ENCODE results near the gene LCE3E. TPM values are rescaled to one million over a fixed set of nuclear protein-coding genes. Genes with fewer than 3 reads are reported as not detected.
"Not testable (repeated sequence)": the region's sequence is repeated elsewhere in the genome, so short reads cannot be mapped to it uniquely, and the experiment has no call there.

LCE3E gene
- total RNA-seq, 1 donor from 2014 or later: not detected

DNA sequence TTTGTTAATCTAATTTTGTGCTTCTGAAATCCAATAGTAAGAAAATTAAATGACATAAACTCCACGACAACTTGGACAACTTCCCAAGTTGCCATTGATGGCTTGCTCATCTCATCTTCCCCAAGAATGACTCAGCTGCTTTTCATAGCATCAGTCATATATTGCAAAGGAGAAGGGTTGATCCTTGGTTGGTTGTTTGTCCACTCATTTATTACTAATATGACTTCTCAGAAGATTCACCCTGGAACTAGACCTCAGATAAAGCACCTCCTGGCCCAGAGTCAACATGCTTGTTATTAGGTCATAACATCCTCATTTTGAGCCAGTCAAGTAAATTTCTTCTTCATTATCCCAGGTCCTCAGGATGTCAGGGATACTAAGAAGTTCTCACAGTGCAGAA lies 16.1 kb upstream of the LCE3E start:
- H3K9me3 Mint-ChIP-seq (ENCODE audit: low read depth): peaks cover 22% of the 10 kb centered on the region
- no peak overlapping the region for H3K27ac Mint-ChIP-seq (ENCODE audit: unreplicated experiment)
- H3K4me1 Mint-ChIP-seq (ENCODE audit: low read depth): no peaks in the 10 kb centered on the region
- no peak for DNase-seq (ENCODE audit: low spot score)
- TF ChIP-seq, protein P1, sequence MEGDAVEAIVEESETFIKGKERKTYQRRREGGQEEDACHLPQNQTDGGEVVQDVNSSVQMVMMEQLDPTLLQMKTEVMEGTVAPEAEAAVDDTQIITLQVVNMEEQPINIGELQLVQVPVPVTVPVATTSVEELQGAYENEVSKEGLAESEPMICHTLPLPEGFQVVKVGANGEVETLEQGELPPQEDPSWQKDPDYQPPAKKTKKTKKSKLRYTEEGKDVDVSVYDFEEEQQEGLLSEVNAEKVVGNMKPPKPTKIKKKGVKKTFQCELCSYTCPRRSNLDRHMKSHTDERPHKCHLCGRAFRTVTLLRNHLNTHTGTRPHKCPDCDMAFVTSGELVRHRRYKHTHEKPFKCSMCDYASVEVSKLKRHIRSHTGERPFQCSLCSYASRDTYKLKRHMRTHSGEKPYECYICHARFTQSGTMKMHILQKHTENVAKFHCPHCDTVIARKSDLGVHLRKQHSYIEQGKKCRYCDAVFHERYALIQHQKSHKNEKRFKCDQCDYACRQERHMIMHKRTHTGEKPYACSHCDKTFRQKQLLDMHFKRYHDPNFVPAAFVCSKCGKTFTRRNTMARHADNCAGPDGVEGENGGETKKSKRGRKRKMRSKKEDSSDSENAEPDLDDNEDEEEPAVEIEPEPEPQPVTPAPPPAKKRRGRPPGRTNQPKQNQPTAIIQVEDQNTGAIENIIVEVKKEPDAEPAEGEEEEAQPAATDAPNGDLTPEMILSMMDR (IDR thresholded peaks at IDR 0.05): no peak
- no peaks in the 10 kb centered on the region for H3K36me3 Mint-ChIP-seq (ENCODE audit: low read depth)
- no peaks in the 10 kb centered on the region for H3K27me3 Mint-ChIP-seq (ENCODE audit: low read depth)
- H3K4me3 Mint-ChIP-seq (ENCODE audit: unreplicated experiment): no peak overlapping the region

DNA sequence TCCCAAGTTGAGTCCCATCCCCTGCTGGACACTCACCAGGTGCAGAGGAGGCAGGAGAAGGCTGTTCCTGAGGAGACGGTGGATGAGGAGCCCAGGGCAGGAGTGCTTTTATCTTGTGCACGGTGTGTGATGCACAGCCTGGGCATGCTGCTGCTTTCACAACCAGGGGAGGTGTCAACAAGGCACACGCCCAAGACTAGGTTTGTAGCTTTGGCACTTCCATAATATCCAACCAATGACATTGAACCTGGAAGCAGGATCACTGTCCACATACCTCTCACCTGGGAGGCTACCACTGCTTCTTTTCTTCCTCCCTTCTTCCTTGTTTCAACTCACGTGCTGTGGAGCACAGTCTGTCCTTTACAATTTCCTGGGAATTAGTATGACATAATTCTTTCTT lies 13.9 kb upstream of the LCE3E start, which contains the start of gene LCE3D:
TSS of gene LCE3D (minus strand) at position 84 of the 400 bp plus-strand sequence. CDS start 580 bp downstream, outside the sequence.
- H3K4me1 Mint-ChIP-seq (ENCODE audit: low read depth): no peaks in the 10 kb centered on the region
- H3K4me3 Mint-ChIP-seq (ENCODE audit: unreplicated experiment): no peak within 1 kb of the TSS
- H3K9me3 Mint-ChIP-seq (ENCODE audit: low read depth): peaks cover 19% of the 10 kb centered on the region
- H3K27ac Mint-ChIP-seq (ENCODE audit: unreplicated experiment): no peak within 1 kb of the TSS
- DNase-seq (ENCODE audit: low spot score): no peak
- TF ChIP-seq, protein P1 (IDR thresholded peaks at IDR 0.05): no peak
- H3K27me3 Mint-ChIP-seq (ENCODE audit: low read depth): no peaks in the 10 kb centered on the region
- H3K36me3 Mint-ChIP-seq (ENCODE audit: low read depth): no peaks in the 10 kb centered on the region

DNA sequence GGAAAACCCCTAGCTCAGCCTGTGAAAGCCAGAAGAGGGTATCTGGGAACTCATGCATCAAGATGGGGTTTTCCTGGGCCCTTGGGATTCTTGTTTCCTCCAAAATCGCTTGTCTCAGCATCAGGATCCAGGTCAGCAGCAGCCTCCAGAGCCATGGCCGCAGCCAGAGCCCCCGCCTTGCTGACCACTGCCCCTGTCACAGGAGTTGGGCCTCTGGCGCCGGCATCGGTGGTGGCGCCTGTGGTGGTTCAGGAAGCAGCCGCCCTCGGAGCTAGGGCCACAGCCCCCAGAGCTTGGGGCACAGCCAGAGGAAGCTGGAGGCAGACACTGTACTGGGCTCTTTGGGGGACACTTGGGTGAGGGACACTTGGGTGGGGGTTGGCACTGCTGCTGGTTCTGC lies 12.9 kb upstream of the LCE3E start:
- H3K9me3 Mint-ChIP-seq (ENCODE audit: low read depth): peaks cover 23% of the 10 kb centered on the region
- DNase-seq (ENCODE audit: low spot score); H3K36me3 Mint-ChIP-seq (ENCODE audit: low read depth); H3K27me3 Mint-ChIP-seq (ENCODE audit: low read depth); H3K4me1 Mint-ChIP-seq (ENCODE audit: low read depth); H3K27ac Mint-ChIP-seq (ENCODE audit: unreplicated experiment); H3K4me3 Mint-ChIP-seq (ENCODE audit: unreplicated experiment): not testable (repeated sequence)

DNA sequence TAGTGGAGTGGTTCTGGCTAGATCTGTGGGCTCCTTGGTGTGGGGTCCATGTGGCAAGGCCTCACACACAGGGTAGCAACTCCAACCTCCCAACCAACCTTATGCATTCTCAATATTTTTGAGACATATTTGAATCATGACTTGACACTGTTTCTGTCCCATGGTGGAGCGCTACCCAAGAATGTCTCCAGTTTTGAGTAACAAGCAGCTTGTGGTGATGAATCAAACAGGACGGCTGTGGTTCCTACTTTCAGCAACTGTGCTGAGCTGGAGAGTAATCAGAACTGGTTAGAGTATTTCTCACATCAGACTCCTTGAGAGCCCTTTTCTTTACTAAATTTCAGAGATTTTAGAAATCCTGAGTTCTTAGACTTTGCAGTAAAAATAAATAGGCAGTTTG lies 10.6 kb upstream of the LCE3E start:
- H3K9me3 Mint-ChIP-seq (ENCODE audit: low read depth): peaks cover 12% of the 10 kb centered on the region
- no peaks in the 10 kb centered on the region for H3K4me1 Mint-ChIP-seq (ENCODE audit: low read depth)
- H3K27ac Mint-ChIP-seq (ENCODE audit: unreplicated experiment): no peak overlapping the region
- DNase-seq (ENCODE audit: low spot score): no peak
- no peak overlapping the region for H3K4me3 Mint-ChIP-seq (ENCODE audit: unreplicated experiment)
- TF ChIP-seq, protein P1 (IDR thresholded peaks at IDR 0.05): no peak
- H3K27me3 Mint-ChIP-seq (ENCODE audit: low read depth): no peaks in the 10 kb centered on the region
- H3K36me3 Mint-ChIP-seq (ENCODE audit: low read depth): no peaks in the 10 kb centered on the region

DNA sequence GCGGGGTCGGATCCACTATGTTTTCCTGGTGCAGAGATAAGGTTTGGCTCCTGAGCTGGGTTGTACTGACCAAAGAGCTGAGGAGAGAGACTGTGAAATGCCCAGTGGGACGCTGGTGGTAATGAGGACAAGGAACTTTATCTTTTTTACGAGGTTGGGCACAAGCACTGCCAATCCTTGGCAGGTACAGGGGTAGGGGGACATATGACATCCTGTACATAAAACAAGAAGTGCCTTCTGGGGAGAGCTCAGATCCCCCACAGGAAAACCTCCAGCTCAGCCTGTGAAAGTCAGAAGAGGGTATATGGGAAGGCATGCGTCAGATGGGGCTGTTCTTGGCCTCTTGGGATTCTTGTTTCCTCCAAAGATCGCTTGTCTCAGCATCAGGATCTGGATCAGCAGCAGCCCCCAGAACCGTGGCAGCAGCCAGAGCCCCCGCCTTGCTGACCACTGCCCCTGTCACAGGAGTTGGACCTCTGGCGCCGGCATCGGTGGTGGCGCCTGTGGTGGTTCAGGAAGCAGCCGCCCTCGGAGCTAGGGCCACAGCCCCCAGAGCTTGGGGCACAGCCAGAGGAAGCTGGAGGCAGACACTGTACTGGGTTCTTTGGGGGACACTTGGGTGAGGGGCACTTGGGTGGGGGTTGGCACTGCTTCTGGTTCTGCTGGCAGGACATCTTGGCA lies 905 bp downstream of the LCE3E start:
- H3K27ac Mint-ChIP-seq (ENCODE audit: unreplicated experiment): no peak overlapping the region
- no peak overlapping the region for H3K4me3 Mint-ChIP-seq (ENCODE audit: unreplicated experiment)
- H3K36me3 Mint-ChIP-seq (ENCODE audit: low read depth): no peaks in the 10 kb centered on the region
- no peak for DNase-seq (ENCODE audit: low spot score)
- H3K4me1 Mint-ChIP-seq (ENCODE audit: low read depth): no peaks in the 10 kb centered on the region
- H3K27me3 Mint-ChIP-seq (ENCODE audit: low read depth): no peaks in the 10 kb centered on the region
- peaks cover 61% of the 10 kb centered on the region for H3K9me3 Mint-ChIP-seq (ENCODE audit: low read depth)
- TF ChIP-seq, protein P1 (IDR thresholded peaks at IDR 0.05): no peak

DNA sequence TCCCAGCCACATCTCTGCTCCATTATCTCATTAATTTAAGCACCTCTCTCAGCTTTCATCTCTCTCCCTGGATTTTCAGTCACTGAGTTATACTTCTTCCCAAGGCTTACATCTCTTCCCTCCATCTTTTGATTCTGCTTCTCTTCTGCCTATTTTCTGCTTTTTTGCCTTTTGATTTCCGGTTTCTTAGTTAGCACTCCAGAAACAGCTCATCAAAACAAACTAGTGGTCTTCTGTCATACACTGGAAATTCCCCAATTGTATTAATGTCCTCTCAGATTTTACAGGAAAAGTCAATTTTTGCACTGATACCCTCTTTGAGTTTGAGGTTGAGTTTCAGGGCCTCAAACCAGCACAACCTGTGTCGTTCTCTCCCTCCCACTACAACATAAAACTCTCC lies 1.5 kb downstream of the LCE3E start:
- Mint-ChIP-seq H3K4me1 (ENCODE audit: low read depth) (no peaks in the 10 kb centered on the region), H3K9me3 (ENCODE audit: low read depth) (peaks cover 61% of the 10 kb centered on the region)
- TF ChIP-seq, protein P1 (IDR thresholded peaks at IDR 0.05): no peak

DNA sequence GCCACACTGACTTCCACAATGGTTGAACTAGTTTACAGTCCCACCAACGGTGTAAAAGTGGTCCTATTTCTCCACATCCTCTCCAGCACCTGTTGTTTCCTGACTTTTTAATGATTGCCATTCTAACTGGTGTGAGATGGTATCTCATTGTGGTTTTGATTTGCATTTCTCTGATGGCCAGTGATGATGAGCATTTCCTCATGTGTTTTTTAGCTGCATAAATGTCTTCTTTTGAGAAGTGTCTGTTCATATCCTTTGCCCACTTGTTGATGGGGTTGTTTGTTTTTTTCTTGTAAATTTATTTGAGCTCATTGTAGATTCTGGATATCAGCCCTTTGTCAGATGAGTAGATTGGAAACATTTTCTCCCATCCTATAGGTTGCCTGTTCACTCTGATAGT lies 18.2 kb downstream of the LCE3E start:
- H3K9me3 Mint-ChIP-seq (ENCODE audit: low read depth): peaks cover 32% of the 10 kb centered on the region
- not testable (repeated sequence) for H3K4me1 Mint-ChIP-seq (ENCODE audit: low read depth); H3K27me3 Mint-ChIP-seq (ENCODE audit: low read depth); H3K36me3 Mint-ChIP-seq (ENCODE audit: low read depth); DNase-seq (ENCODE audit: low spot score); H3K27ac Mint-ChIP-seq (ENCODE audit: unreplicated experiment); H3K4me3 Mint-ChIP-seq (ENCODE audit: unreplicated experiment)

More for the DNA sequence above, 1.5 kb downstream of the LCE3E start:
- no peak for DNase-seq (ENCODE audit: low spot score)
- H3K36me3 Mint-ChIP-seq (ENCODE audit: low read depth): no peaks in the 10 kb centered on the region
- no peak overlapping the region for H3K4me3 Mint-ChIP-seq (ENCODE audit: unreplicated experiment)
- H3K27ac Mint-ChIP-seq (ENCODE audit: unreplicated experiment): no peak overlapping the region
- H3K27me3 Mint-ChIP-seq (ENCODE audit: low read depth): no peaks in the 10 kb centered on the region

All from chondrocyte (in vitro differentiated cells).